Mesenteric fat pad (tissue), 1 donor: ENCODE data around the gene PDGFRA. TPM values are rescaled to one million over a fixed set of nuclear protein-coding genes. Genes with fewer than 3 reads are reported as not detected.

Experiments
- DNase-seq: peaks from one replicate; pipeline ENCODE4 v3.0.0-alpha.2; 2020; ENCODE audit warnings: low spot score
- long read RNA-seq: library from polyadenylated mRNA; unstranded; transcript quantifications from one replicate; pipeline ENCODE4 v2.0.0, GENCODE V29; 2020
- total RNA-seq: library from RNA; stranded (reverse); fragmentation: NEBNext Ultra II Directional; extraction: Animal tissue kit (Norgen Biotek cat#: 25700); gene quantifications from one replicate; pipeline ENCODE4 v1.2.1, GENCODE V29; 2021
- donor health status: DM: yes; HTN: yes; CAD: no.

Gene PDGFRA
- total RNA-seq = 181 TPM
- long read RNA-seq, partial matches to known transcripts = 21 of 41 reads
- long read RNA-seq, other reads (novel, unspliced or antisense) = 20 of 41 reads

DNA sequence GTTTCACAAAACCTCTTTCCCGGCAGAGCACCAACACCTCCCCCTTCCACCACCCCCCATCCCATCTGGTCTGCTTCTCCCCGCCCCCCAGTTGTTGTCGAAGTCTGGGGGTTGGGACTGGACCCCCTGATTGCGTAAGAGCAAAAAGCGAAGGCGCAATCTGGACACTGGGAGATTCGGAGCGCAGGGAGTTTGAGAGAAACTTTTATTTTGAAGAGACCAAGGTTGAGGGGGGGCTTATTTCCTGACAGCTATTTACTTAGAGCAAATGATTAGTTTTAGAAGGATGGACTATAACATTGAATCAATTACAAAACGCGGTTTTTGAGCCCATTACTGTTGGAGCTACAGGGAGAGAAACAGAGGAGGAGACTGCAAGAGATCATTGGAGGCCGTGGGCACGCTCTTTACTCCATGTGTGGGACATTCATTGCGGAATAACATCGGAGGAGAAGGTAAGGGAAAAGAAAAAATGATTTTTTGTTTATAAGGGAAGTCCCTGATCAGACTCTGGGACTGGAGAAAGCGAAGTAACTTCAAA, at the start of gene PDGFRA:
PDGFRA (plus strand) TSS at position 333 of the 541 bp plus-strand sequence. CDS start 29,476 bp downstream, outside the sequence.
- no peak for DNase-seq

DNA sequence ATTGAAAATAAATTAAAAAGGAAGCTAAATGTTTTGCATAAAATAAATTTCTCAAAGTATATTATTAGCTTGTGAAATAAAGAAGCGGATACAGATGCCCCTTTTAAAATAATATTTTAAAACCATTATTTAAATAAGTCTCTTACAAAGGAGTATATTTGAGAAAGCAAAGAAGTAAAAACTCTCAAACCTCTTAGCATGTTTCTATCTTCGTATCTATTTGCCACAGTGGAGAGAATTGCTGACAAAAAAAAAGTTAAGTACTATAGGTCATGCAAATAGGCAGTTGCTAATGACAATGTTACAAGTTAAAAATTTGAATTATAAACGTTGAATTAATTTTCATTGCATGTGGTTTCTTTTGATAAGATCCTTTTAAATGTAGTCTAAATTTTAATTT, 44.5 kb upstream of the PDGFRA start:
- no peak for DNase-seq

DNA sequence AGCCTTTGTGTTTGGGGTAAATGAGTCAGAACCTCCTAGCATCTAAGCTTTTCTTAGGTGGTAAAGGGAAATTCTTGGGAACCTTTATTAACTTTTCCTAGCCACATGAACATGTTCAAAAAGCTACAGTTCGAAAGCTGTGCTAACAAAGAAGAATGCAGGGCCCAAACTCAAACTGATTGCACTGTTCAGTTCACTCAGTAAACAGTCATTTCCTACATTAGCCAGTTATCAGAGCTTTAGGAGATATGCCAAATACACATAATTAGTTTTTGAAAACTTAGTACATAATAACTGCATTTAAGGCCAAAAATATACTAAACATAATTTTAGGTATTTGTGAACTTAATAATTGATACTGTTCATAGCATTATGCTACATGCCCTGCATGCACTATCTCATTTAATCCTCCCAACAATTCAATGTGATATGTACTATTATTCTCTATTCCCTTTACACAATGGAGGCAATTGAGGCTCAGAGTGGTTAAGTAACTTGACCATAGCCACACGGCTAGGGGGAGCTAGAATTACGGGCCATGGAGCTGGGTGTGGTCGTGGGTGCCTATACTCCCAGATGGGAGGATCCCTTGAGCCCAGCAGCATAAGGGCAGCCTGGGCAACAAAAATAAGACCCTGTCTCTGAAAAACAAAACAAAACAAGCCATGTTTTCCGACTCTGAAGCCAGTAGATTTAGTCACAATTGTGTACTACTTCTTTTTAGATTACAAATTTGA, 43.9 kb upstream of the PDGFRA start:
- DNase-seq = no peak

DNA sequence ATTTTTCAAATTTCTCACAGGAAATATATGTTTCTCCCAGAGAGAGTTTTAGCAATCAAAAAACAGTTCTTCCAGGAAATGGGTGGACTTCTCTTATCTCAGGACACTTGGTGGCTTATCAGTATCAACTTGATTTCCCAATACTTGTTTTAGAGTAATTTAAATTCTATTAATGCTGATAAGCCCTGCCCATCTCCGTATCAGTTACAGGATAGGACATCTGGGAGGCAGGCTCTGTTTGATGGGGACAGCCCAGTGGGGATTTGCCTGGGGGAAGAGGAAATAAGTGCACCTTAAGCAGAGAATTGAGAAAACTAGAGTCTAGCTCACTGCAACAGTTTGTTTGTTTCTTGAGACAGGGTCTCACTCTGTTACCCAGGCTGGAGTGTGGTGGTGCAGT, 43.2 kb upstream of the PDGFRA start:
- DNase-seq = no peak

DNA sequence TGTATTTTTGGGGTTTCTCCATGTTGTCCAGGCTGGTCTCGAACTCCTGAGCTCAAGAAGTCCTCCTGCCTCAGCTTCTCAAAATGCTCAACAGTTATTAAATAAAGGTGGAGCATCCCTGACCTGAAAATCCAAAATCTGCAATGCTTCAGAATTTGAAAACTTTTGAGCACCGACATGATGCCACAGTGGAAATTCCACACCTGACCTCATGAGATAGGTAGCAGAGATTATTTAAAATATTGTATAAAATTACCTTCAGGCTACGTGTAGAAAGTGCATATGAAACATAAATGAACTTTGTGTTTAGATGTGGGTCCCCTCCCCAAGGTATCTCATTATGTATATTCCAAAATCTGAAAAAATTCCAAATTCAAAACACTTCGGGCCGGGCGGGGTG, 42.7 kb upstream of the PDGFRA start:
- DNase-seq = no peak

DNA sequence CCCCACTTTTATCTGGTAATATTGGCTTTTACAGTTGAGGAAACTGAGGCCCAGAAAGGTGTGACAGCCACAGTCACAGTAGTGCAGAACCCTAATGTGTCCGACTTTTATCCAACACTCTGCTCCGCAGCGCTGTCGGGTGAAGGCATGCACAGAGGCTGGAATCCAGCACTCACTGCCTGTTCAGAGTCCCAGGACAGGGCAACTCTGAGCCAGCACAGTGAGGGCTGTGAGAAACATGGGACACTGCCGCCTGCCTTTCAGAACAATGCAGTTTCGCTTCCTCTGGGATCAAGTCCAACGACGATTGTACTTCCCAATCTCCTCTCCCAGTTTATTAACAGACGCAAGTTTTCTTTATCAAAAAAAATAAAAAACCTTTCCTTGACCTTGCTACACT, 41.9 kb upstream of the PDGFRA start:
- peak; percentile 80 for DNase-seq

DNA sequence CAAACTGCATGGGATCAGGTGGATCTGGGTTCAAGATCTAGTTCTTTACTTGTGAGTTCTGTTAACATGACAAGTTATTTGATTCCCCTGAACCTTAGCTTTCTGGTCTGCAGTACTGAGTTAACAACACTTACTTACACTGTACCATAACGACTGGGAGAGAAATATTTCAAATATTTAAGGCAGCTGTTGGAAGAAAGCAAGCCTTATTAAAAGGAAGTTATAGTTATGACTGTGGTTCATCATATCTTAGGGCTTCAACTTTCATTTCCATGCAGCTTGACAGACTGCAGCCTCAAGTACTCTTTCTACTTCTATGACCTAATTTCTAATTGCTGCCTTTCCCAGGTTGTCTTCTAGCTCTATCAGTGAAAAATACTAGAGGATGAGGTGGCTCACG, 40.0 kb upstream of the PDGFRA start:
- DNase-seq = no peak

DNA sequence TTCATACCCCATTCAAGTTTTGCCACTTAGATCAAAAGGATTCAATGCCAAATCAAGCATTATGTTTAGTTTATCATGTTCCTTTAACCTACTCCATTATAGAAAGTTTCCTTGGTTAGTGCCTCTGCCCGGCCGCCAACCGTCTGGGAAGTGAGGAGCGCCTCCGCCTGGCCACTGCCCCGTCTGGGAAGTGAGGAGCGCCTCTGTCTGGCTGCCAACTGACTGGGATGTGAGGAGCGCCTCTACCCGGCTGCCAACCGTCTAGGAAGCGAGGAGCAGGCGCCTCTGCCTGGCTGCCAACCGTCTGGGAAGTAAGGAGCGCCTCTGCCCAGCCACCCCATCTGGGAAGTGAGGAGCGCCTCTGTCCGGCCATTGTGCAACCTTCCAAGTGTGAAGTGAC, 36.3 kb upstream of the PDGFRA start:
- peak; percentile 86 for DNase-seq

DNA sequence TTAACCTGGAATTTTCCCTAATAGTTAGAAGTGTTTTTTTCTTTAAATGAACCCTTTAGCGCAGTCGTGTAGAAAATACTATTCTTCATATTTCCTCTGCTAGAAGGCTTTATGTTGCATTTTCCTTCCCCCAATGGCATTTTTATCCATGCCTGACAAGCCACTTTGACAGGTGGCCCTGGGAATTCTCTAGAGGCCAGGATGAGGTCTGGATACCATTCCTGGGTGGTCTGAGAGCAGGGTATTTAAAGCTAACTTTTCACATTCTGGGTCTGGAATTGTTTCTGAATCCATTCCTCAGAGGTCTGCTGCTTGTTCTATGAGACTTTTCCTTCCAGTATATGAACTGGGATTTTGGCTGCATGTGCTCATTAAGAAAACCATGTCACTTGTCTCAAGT, 31.2 kb upstream of the PDGFRA start:
- DNase-seq = no peak

DNA sequence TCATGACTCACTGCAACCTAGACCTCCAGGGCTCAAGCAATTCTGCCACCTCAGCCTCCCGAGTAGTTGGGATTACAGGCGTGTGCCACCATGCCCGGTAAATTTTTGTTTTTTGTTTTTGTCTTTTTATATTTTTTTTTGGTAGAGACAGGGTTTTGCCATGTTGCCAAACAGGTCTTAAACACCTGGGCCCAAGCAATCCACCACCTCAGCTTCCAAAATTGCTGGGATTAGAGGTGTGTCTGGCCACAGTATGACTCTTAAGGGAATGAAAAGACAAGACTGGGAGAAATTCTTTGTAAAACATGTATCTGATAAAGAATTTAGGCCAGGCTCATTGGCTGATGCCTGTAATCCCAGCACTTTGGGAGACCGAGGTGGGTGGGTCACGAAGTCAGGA, 29.2 kb upstream of the PDGFRA start:
- DNase-seq = no peak

DNA sequence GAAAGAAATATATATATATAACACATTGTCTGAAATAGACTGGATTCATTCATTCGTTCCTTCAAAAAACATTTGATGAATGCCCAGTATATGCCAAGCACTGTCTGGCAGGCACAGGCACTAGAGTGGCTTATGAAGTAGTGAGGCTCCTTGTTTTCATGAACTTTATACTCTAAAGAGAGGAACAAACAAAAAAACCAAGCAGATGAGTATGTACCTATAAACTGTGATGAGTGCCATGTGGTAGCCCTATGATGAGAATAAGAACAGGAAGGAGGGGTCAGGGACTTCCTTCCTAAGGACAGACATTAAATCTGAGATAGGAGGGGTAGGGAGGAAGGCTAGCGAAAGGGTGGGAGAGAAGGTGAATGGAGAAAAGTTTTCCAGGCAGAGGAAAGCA, 19.5 kb upstream of the PDGFRA start:
- no peak for DNase-seq

DNA sequence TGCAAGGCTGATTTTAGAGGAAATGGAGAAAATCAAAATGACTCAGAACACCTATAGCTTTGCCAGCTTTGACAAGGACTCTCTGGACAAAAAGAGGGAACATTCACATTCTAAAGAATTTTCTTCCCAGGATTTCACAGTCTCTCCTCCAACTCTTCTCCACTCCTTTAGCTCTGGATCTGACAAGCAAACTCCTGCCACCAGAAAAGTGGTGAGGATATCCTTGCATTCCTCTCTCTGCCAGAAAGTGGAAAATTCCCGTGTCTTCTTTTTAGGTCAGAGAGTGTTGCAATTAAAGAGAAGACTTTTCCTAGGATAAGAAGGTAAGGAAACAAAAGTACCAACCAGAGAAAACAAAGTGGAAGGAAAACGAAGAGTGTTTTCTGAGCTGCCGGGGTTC, 16.1 kb upstream of the PDGFRA start:
- DNase-seq = no peak

DNA sequence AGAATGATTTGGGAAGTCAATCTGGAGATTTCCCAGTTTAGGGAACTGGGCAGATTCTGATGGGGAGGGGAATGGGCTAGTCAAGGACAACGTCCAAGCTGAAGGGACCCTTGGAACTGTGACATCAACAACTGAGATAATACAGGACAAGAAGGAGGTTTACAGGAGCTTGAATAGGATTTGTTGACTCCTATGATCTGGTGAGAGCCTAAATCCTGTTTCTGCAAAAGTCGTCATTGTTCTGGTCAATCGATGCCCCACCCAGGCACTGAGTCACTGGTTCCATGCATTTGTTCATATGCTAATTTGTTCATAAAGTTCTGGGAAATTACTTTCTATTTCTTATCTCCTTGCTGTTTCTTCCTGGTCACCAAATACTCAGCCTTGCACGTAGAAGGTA, 15.3 kb upstream of the PDGFRA start:
- DNase-seq = no peak

DNA sequence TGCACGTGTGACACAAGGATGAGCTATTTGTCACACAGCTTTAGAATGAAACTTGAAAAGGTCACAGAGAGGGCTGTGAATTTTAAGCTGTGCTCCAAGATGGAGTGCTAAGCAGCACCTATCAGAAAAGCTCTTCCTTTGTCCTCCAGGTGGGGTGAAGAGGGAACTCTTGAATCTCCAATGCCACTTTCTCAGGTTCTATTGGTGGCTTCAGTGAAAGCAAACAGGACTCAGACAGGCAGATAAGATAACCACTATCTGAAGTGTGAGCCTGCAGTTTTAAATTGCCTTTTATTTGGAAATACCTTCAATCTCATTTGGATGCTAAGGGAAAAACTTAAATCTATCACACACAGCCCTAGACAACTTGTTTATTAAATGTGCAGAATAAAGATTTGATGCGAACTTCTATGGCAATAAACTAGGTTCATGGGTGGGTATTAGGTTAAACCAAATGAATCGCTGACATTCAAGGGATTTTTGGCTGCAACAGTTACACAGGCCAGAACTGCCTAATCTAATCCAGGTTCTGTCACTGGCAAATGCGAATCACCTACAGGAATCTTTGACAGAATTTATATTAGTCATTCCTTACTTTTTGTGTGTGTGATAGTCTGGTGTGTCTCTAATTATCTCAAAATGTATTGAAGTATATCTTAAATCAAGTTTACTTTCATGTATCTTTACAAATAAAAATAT, 13.6 kb upstream of the PDGFRA start:
- no peak for DNase-seq

DNA sequence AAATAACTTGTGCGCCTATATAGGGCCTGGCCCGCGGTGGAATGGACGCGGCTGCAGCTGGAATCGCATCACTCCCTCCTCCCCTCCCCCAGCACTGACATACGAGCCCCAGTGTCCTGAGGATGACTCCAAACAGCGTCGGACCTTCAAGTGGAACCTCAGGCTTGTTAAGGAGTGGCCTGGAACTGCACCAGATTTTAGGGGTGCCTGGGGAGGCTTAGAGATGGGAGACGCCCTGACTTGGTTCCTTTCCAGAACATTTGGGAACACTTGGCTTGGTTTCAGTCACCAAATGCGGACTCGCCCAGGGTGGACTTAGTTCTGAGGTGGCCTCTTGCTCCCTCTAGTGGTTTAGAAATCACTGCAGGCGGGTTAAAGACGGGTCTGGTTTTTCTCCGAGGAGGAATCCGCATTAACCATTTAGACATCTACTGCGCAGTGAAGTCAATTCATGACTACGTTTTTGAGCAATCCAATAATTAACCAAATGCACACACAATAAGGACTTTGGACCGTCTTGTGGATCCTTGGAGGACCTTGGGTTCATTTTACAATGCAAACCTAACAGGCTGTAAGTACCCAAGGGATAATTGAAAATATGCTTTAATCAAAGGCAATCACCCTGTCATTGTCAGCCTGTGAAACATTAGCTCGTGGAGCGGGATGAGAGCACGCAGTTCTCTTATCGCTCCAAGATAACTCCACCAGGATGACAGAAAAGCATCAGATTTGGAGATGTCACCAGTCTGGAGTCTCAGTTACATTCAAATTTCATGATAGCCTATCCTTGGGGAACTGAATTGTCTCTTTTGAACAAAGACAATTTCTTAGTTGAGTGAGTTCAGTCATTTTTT, 11.2 kb upstream of the PDGFRA start:
- DNase-seq = no peak

DNA sequence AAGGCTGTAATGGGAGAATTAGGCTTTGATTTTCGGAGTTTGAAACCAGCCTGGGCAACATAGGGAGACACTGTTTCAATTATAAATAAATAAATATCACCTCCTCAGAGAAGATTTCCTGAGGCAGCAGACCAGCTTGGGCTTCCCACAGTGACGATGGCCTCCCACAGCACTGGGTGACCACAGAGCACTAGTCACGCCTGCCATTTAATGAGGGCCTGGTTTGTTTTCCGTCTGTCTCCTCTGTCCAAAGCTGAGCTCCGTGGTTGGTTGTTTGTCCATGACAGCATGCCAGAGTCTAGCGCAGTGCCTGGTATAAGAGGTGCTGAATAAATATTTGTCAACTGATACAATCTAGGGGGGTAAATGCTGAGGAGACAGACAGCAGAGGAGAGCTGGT, 10.4 kb upstream of the PDGFRA start:
- no peak for DNase-seq

DNA sequence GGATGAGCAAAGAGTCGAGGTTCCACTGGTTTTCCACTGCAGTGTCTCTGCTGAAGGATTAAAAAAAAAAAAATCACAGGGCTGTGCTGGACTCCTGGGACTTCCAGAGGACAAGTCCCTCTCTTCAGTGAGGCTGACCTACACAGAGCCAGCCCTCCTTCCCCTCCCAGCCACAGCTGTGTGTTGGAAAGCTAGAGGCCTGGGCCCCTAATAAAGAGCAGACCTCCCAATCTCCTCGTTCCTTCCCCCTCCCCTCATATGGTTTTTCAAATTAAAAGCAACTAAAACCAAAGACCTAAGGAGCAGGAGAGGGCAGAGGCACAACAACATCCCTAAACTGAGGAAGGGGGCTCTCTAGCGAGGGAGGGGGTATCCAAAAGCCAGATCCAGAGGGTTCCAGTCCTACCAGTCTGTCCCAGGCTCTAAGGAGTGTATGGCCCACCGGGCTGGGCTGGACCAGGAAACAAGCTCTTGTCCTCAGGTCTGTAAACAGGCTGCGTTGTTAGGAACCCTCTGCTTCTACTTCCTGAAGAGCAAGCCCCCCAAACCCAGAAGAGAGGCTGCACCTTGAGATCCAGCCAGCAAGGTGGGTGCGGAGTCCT, 4.0 kb upstream of the PDGFRA start:
- DNase-seq = no peak

DNA sequence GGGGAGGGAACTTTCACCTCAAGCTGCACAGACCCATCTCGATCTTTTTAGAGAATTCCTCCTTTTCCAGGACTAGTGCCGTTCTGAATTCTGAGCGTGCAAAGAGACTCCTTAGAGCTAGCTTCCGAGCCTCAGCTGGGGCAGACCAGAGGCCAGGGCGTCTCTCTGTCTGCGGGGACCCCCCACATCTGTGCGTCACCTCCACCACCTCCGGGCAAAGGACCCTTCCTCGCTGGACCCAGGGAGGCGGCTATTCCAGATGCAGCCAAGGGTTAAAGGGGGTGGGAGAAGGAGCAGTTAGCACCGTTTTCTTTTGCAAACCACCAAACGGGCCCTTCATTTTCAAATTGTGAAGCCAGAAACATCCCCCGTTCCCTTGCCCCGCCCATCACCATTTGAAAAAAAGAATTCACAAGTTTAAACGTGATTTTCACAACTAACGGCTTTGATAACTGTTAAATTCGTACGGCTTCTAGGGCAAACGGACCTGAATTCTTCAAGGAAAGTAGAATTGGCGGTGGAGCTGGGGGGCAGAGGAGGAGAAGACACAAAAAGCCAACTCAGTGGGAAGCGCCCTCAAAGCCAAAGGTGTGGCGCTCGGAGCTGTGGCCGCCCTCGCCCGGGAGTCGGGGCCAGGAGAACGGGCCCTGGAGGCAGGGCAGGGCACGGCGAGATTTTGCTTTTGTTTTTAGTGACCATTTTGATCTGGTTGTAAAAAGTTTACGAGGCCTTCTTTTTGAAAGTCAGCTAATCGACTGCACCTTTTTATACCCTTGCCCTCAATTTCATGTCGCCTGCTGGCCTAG, 3.3 kb upstream of the PDGFRA start:
- no peak for DNase-seq

DNA sequence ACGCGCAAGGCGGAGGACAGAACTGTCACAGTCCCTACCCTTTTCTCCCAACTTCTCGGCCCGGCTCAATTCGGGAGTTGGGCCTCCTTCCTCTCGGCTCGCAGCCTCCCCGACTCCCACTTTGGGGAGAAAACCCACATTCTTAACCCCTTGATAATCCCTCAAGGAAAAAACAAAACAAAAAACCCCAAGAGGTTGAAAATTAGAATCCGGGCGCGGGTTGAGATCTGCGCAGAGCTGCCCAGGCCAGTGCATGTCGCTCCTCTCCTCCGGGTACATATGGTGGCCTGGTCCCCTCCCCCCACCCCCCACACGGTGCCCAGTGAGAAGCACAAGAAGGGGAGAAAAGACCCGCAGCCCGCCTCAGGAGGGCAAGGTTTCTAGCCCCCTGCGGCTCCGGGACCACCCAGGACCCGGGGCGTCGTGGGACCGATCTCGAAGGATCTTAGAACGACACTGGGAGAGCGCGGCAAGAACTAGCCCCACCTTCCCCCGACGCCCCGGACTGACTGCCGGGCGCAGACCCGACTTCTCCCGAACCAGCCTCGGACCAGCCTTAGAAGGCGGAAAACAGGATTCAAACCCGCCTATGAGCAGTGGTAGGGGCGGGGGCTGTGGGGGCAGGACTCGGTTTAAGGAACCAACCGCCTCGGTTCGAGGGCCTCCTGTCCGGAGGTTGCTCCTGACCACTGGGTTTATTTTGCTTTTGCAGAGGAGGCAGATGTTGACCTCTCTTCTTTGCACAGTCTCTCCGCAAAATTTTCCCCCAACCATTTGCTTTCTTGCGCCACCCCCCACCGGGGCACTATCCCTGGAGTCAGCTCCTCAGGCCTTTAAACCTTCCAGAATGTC, 2.5 kb upstream of the PDGFRA start:
- DNase-seq = no peak
